Astrocyte (in vitro differentiated cells and primary cell): ENCODE measurements around the gene KLHL18.

ENCODE experiments used
- CTCF ChIP-seq: IDR thresholded peaks from 2 replicates; pipeline ENCODE4 v1.5.1; 2011; ENCODE audit warnings: low read depth, mild to moderate bottlenecking, inconsistent platforms, low read length, moderate library complexity; ENCODE audit not compliant: insufficient read depth
- EZH2 ChIP-seq: IDR thresholded peaks from 2 replicates; pipeline ENCODE4 v1.6.1; 2012; ENCODE audit warnings: mild to moderate bottlenecking, low read length, inconsistent platforms; ENCODE audit not compliant: insufficient read depth

- TF ChIP-seq CTCF (no peak), EZH2 (no peak)
Measured at GRCh38 chr3:47259114-47259513, 23.6 kb upstream of the KLHL18 start.
